Spleen (tissue), 11 donors: Measurements from ENCODE around the gene ZBED2. TPM values are rescaled to one million over a fixed set of nuclear protein-coding genes. Genes with fewer than 3 reads are reported as not detected.

ENCODE experiments used
- DNase-seq: peaks from one replicate; pipeline ENCODE4 v3.0.0-alpha.2; 2020
- H3K27ac ChIP-seq, 8 donors: fragments of 200-600 bp; sonication (generic) in 7 of 8; 1 replicate in 4 of 8; 2 replicates in 4 of 8; pipeline versions ENCODE4 v1.5.0 to v1.8.0; 2016 to 2021; ENCODE audit warnings: inconsistent platforms in 4 of 8, mild to moderate bottlenecking in 4 of 8, moderate library complexity in 1 of 8
- H3K27me3 ChIP-seq, 7 donors: fragments of 200-600 bp; sonication (generic) in 6 of 7; replicated peaks in 1 of 7; 1 replicate in 4 of 7; 2 replicates in 3 of 7; pipeline versions ENCODE4 v1.5.0 to v1.8.0; 2016 to 2021; ENCODE audit warnings: inconsistent platforms in 3 of 7, mild to moderate bottlenecking in 1 of 7
- H3K36me3 ChIP-seq, 6 donors: fragments of 200-600 bp; sonication (generic) in 5 of 6; 1 replicate in 4 of 6; 2 replicates in 2 of 6; pipeline versions ENCODE4 v1.5.0 to v1.8.0; 2016 to 2021; ENCODE audit warnings: inconsistent platforms in 2 of 6
- H3K4me1 ChIP-seq, 6 donors: fragments of 200-600 bp; sonication (generic) in 5 of 6; 1 replicate in 3 of 6; 2 replicates in 3 of 6; pipeline versions ENCODE4 v1.5.0 to v1.8.0; 2016 to 2021; ENCODE audit warnings: inconsistent platforms in 3 of 6
- H3K4me3 ChIP-seq, 8 donors: fragments of 200-600 bp; sonication (generic) in 7 of 8; 1 replicate in 4 of 8; 2 replicates in 4 of 8; pipeline versions ENCODE4 v1.5.0 to v1.8.0; 2016 to 2021; ENCODE audit warnings: inconsistent platforms in 4 of 8, mild to moderate bottlenecking in 4 of 8, moderate library complexity in 2 of 8
- H3K9me3 ChIP-seq, 8 donors: fragments of 200-600 bp; sonication (generic) in 7 of 8; 1 replicate in 4 of 8; 2 replicates in 4 of 8; pipeline versions ENCODE4 v1.5.0 to v1.8.0; 2016 to 2021; ENCODE audit warnings: inconsistent platforms in 4 of 8
- POLR2A ChIP-seq, 3 donors: fragments of 450-650 bp; IDR thresholded peaks; one replicate each; pipeline ENCODE4 v1.5.1; 2017; ENCODE audit warnings: antibody characterized with exemption in 3 of 3, mild to moderate bottlenecking in 1 of 3
- POLR2AphosphoS5 ChIP-seq, 3 donors: sonication (generic); formaldehyde crosslinking; IDR thresholded peaks; one replicate each; pipeline ENCODE4 v1.5.1; 2017; ENCODE audit warnings: antibody characterized with exemption in 3 of 3
- WGBS, 5 donors: extraction: QIAGEN DNeasy Blood & Tissue Kit in 3 of 5; methylation state at CpG; one replicate each; pipeline versions ENCODE4 v1.1.5 to v1.1.7; 2013 to 2018; 5-methylcytosine and 5-hydroxymethylcytosine counted together
- intact Hi-C: fragments of 100-400 bp; cut with DNase I; formaldehyde crosslinking; loops from one replicate; pipeline ENCODE4 v1.15.0; 2023; ENCODE audit warnings: low total_unique reads
- polyA plus RNA-seq, 3 donors: library from polyadenylated mRNA; stranded (reverse); fragments of 200-250 nt; gene quantifications; one replicate each; pipeline ENCODE4 v1.2.1, GENCODE V29; 2013
- total RNA-seq, 7 donors: library from RNA; depleted of rRNA in 3 of 7; stranded (reverse); fragments of >200 nt in 3 of 7; fragmentation: NEBNext Ultra II Directional in 4 of 7; extraction: Animal tissue kit (Norgen Biotek cat#: 25700) in 4 of 7; gene quantifications; one replicate each; pipeline versions ENCODE4 v1.1.0 to v1.2.1, GENCODE V29; 2016 to 2021
- TF ChIP-seq, protein P1 (sequence below), 11 experiments: fragments of 200-600 bp in 7 of 11; fragments of 450-650 bp in 4 of 11; sonication (generic) in 4 of 11; IDR thresholded peaks in 8 of 11; conservative IDR thresholded peaks in 3 of 11; 1 replicate in 7 of 11; 2 replicates in 4 of 11; pipeline versions ENCODE4 v1.4.0 to v1.8.0; 2016 to 2021; ENCODE audit warnings: antibody characterized with exemption in 11 of 11, inconsistent platforms in 4 of 11, mild to moderate bottlenecking in 1 of 11
- donor health status: healthy with polysubstance abuse.
- donor health status: DM: no; HTN: no; CAD: no; lungs with moderate emphysema.
- donor health status: DM: no; HTN: no; CAD: no.
- donor health status: Bipolar disorder and iron deficiency.
- donor health status: healthy.
- donor health status: DM: no; HTN: no; CAD: no.
- donor health status: DM: yes; HTN: yes; CAD: no.

Gene ZBED2
- total and polyA plus RNA-seq, 10 donors, result 0.20 to 0.80 (median 0.29) TPM; not detected in 6

DNA sequence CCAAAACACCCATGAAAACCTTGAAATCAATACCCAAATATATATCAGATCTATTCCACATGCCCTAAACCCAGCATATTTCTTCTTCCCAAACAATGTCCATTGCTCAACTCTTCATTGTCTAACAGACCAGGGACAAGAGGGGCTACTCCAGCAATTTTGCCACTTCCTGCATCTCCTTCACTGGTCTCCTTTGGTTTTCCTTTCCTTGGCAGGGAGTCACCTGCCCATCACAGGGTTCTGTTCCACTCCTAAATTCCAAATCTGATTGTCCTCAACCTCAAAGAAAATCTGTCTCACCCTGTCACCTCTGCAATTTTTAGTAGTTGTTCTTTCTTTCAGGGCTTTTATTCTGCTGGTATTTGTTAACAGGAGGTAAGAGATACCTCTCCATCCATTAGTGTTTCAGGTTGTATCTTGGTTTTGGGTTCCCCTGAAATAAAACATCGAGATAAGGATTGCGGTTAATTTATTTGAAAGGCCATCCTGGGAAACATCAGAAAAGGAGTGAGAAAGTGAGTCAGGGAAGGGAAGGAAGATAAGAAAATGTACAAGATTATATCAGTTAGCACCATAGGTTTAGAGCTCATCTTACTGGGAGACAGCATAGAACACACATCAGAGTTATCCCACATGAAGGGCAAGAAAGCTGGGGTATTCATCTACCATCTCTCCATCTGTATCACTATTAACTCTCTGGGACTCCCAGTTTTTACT lies 13.6 kb downstream of the ZBED2 start:
- Histone ChIP-seq H3K27ac (no peak overlapping the region), H3K27me3 (no peaks in the 10 kb centered on the region), H3K9me3 (no peaks in the 10 kb centered on the region), H3K4me1 (peaks cover 0 to 5% (median 0%) of the 10 kb centered on the region in 6 donors), H3K4me3 (no peak overlapping the region), H3K36me3 (peaks cover 0 to 9% (median 0%) of the 10 kb centered on the region in 6 donors)
- 90 to 97% (median 93%) methylated on average over 2 of the region's 2 CpGs for WGBS, 5 donors
- intact Hi-C loops, result no loop called here
- TF ChIP-seq POLR2AphosphoS5 (IDR thresholded peaks at IDR 0.05), result no peak
- TF ChIP-seq, protein P1, sequence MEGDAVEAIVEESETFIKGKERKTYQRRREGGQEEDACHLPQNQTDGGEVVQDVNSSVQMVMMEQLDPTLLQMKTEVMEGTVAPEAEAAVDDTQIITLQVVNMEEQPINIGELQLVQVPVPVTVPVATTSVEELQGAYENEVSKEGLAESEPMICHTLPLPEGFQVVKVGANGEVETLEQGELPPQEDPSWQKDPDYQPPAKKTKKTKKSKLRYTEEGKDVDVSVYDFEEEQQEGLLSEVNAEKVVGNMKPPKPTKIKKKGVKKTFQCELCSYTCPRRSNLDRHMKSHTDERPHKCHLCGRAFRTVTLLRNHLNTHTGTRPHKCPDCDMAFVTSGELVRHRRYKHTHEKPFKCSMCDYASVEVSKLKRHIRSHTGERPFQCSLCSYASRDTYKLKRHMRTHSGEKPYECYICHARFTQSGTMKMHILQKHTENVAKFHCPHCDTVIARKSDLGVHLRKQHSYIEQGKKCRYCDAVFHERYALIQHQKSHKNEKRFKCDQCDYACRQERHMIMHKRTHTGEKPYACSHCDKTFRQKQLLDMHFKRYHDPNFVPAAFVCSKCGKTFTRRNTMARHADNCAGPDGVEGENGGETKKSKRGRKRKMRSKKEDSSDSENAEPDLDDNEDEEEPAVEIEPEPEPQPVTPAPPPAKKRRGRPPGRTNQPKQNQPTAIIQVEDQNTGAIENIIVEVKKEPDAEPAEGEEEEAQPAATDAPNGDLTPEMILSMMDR (IDR thresholded peaks at IDR 0.05 in 8 of 11, conservative IDR thresholded peaks at IDR 0.05 in 3 of 11), result no peak
- TF ChIP-seq POLR2A (IDR thresholded peaks at IDR 0.05), result no peak
- no peak for DNase-seq

DNA sequence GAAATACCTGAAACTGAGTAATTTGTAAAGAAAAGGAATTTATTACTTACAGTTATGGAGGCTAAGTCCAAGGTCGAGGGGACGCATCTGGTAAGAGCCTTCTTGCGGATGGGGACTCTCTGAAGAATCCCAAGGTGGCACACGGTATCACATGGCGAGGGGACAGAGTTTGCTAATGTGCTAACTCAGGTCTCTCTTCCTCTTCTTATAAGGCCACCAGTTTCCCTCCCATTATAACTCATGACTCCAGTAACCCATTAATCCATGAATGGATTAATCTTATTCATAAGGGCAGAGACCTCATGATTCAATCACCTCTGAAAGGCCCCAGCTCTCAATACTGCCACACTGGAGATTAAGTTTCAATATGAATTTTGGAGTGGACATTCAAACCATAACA lies 15.7 kb downstream of the ZBED2 start:
- peaks cover 0 to 5% (median 0%) of the 10 kb centered on the region in 6 donors for H3K36me3 ChIP-seq
- no peak for DNase-seq
- WGBS, 5 donors, result 81 to 86% (median 85%) methylated on average over 5 of the region's 5 CpGs
- H3K4me1 ChIP-seq, result peaks cover 0 to 5% (median 0%) of the 10 kb centered on the region in 6 donors
- H3K27ac ChIP-seq, result no peak overlapping the region
- no peak overlapping the region for H3K4me3 ChIP-seq
- no peaks in the 10 kb centered on the region for H3K27me3 ChIP-seq
- intact Hi-C loops, result no loop called here
- TF ChIP-seq POLR2AphosphoS5 (IDR thresholded peaks at IDR 0.05) (no peak), POLR2A (IDR thresholded peaks at IDR 0.05) (no peak)
- TF ChIP-seq, protein P1 (IDR thresholded peaks at IDR 0.05 in 8 of 11, conservative IDR thresholded peaks at IDR 0.05 in 3 of 11), result no peak
- H3K9me3 ChIP-seq, result no peaks in the 10 kb centered on the region

DNA sequence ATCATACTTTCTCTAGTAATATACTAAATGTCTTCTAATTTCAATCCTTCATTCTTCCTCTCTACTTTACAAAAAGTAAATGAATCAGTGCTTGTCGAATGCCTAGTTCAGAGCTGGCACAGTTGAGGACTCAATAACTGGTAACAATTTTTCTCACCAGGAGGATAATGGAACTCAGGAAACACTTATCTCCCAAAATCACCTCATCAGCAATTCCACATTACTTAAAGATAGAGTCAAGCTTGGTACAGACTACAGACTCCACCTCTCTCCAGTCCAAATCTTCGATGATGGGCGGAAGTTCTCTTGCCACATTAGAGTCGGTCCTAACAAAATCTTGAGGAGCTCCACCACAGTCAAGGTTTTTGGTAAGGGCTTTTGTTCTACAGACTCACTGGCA lies 16.3 kb downstream of the ZBED2 start:
- DNase-seq, result no peak
- Histone ChIP-seq H3K4me1 (peaks cover 0 to 5% (median 0%) of the 10 kb centered on the region in 6 donors), H3K27me3 (no peaks in the 10 kb centered on the region), H3K27ac (no peak overlapping the region), H3K4me3 (no peak overlapping the region), H3K36me3 (peaks cover 0 to 5% (median 0%) of the 10 kb centered on the region in 6 donors), H3K9me3 (no peaks in the 10 kb centered on the region)
- 86 to 99% (median 92%) methylated on average over 4 of the region's 4 CpGs for WGBS, 5 donors
- TF ChIP-seq POLR2A (IDR thresholded peaks at IDR 0.05) (no peak), POLR2AphosphoS5 (IDR thresholded peaks at IDR 0.05) (no peak)
- TF ChIP-seq, protein P1 (IDR thresholded peaks at IDR 0.05 in 8 of 11, conservative IDR thresholded peaks at IDR 0.05 in 3 of 11), result no peak
- intact Hi-C loops, result no loop called here

DNA sequence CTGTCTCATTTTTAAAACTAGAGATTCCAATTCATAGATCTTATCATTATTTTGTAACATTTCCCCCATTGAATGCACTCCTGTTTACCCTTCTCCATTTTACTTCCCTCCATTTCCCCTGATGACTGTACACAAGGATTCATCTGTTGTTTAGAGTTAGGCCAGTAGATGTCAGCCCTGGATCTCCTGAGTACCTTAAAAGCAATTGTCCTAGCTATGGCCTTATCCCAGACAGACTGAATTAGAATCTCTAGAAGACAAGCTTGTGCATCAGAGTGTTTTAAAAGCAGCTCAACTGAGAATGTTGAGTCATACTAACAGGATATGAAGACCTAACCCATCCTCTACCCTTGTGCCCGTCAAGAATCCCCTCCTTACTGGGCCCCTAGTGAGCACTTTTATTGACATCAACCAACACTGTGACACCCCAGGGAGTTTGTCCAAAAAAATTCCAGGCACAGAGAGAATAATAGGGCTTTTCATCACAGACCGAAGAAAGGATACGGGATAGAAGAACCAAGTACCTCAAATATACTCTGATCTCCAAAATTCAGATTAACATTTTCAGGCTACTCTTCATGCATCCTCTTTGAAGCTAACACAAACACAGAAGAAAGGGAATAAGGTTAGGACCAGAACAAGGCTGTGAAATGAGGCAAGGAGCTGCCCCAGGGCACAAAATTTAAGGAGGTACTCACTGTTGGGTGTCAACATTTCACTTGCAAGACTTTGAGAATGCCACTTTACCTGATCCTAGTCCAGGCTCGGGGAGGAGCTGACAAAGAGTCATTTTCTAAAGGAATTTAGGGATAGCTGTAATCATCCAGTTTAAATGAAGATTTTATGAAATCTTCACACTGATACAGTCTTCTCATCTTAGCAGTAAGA lies 17.1 kb downstream of the ZBED2 start:
- no peaks in the 10 kb centered on the region for H3K27me3 ChIP-seq
- H3K27ac ChIP-seq, result no peak overlapping the region
- 67 to 78% (median 72%) methylated on average over 4 of the region's 4 CpGs for WGBS, 5 donors
- no peaks in the 10 kb centered on the region for H3K9me3 ChIP-seq
- intact Hi-C loops, result no loop called here
- no peak for DNase-seq
- TF ChIP-seq POLR2A (IDR thresholded peaks at IDR 0.05), result no peak
- TF ChIP-seq, protein P1 (IDR thresholded peaks at IDR 0.05 in 8 of 11, conservative IDR thresholded peaks at IDR 0.05 in 3 of 11), result peak in 7 of 11 experiments; percentile 18 to 43 (median 21)
- H3K36me3 ChIP-seq, result peaks cover 0 to 5% (median 0%) of the 10 kb centered on the region in 6 donors
- peaks cover 0 to 5% (median 0%) of the 10 kb centered on the region in 6 donors for H3K4me1 ChIP-seq
- H3K4me3 ChIP-seq, result no peak overlapping the region
